ENCODE data around the gene CTCFL. TPM values are rescaled to one million over a fixed set of nuclear protein-coding genes. Genes with fewer than 3 reads are reported as not detected.

CTCFL gene
- total and polyA plus RNA-seq, 2 of the 8 experiments (the other 6 are each of a cell fraction or from before 2014, with no cell fraction given) = 0.30 to 0.80 TPM

GRCh38 chr20:57464642-57465211, 60.2 kb downstream of the CTCFL start (continued):
- TF ChIP-seq EZH2 (IDR thresholded peaks at IDR 0.05; ENCODE audit: low read depth, low read length, severe bottlenecking) = no peak
- TF ChIP-seq RAD21 (IDR thresholded peaks at IDR 0.05 in 1 of 2, conservative IDR thresholded peaks at IDR 0.05 in 1 of 2; ENCODE audit: low read depth in 2 of 2, low read length in 2 of 2) = peak in 1 of 2 experiments; percentile 4; a peak in 1 of 4 replicates
- TF ChIP-seq SIN3A (conservative IDR thresholded peaks at IDR 0.05 in 1 of 2, IDR thresholded peaks at IDR 0.05 in 1 of 2; ENCODE audit: low read depth in 1 of 2, low read length in 2 of 2) = no peak

Data from H1 (cell line).